Measurements from ENCODE around the gene MAPK6.
A peak's percentile ranks its signal among the peaks of the same experiment; 100 is the strongest.
"Not testable (repeated sequence)": the region's sequence is repeated elsewhere in the genome, so short reads cannot be mapped to it uniquely, and the experiment has no call there.

The MAPK6 gene

GRCh38 chr15:52018693-52019393 lies at the start of gene MAPK6:
Gene MAPK6 (plus strand): TSS chr15:52019219. CDS start chr15:52046461, 27,242 bp downstream.
- DNase-seq = peak; percentile 28

GRCh38 chr15:51969728-51970127 lies 49.3 kb upstream of the MAPK6 start:
- DNase-seq = no peak

GRCh38 chr15:51970132-51970817 lies 48.7 kb upstream of the MAPK6 start:
- no peak for DNase-seq

- DNase-seq = no peak
These were observed 48.0 kb upstream of the MAPK6 start for GRCh38 chr15:51971032-51971374.

- peak; percentile 58 for DNase-seq
These were observed 47.5 kb upstream of the MAPK6 start, which contains the start of gene LEO1 for GRCh38 chr15:51971375-51972133. Gene LEO1 (minus strand): TSS chr15:51971778. CDS start chr15:51971745, 33 bp downstream.

- no peak for DNase-seq
These were observed 45.8 kb upstream of the MAPK6 start for GRCh38 chr15:51973220-51973619.

- no peak for DNase-seq
These were observed 45.2 kb upstream of the MAPK6 start for GRCh38 chr15:51973775-51974174.

GRCh38 chr15:51982013-51982769 lies 36.8 kb upstream of the MAPK6 start:
- DNase-seq = peak; percentile 92

GRCh38 chr15:51982770-51983103 lies 36.3 kb upstream of the MAPK6 start:
- no peak for DNase-seq

- no peak for DNase-seq
These were observed 27.9 kb upstream of the MAPK6 start for GRCh38 chr15:51991141-51991540.

- no peak for DNase-seq
These were observed 26.1 kb upstream of the MAPK6 start for GRCh38 chr15:51992953-51993352.

GRCh38 chr15:52002351-52002750 lies 16.7 kb upstream of the MAPK6 start:
- no peak for DNase-seq

- not testable (repeated sequence) for DNase-seq
These were observed 15.9 kb upstream of the MAPK6 start for GRCh38 chr15:52003089-52003488.

- DNase-seq = no peak
These were observed 15.3 kb upstream of the MAPK6 start for GRCh38 chr15:52003710-52004109.

- DNase-seq = no peak
These were observed 14.2 kb upstream of the MAPK6 start for GRCh38 chr15:52004806-52005205.

GRCh38 chr15:52005748-52006701 lies 13.0 kb upstream of the MAPK6 start:
- no peak for DNase-seq

- no peak for DNase-seq
These were observed 12.2 kb upstream of the MAPK6 start for GRCh38 chr15:52006702-52007340.

- no peak for DNase-seq
These were observed 10.7 kb upstream of the MAPK6 start for GRCh38 chr15:52008359-52008697.

GRCh38 chr15:52008698-52009434 lies 10.2 kb upstream of the MAPK6 start:
- no peak for DNase-seq

GRCh38 chr15:52010633-52011595 lies 8.1 kb upstream of the MAPK6 start:
- DNase-seq = no peak
